Right cardiac atrium (tissue), 5 donors: ENCODE data around the gene RHBDF2. TPM values are rescaled to one million over a fixed set of nuclear protein-coding genes. Genes with fewer than 3 reads are reported as not detected.

Experiments used
- ATAC-seq, 2 donors: fragments of 200-7000 bp; cut with Tn5 transposase; one replicate each; pipeline versions ENCODE4 v1.8.0 to v1.9.1; 2020; ENCODE audit warnings: moderate library complexity in 2 of 2, mild to moderate bottlenecking in 1 of 2
- DNase-seq, 3 donors: peaks; one replicate each; pipeline ENCODE4 v3.0.0-alpha.2; 2020
- H3K27ac ChIP-seq: one replicate; pipeline ENCODE4 v1.5.1; 2013; ENCODE audit warnings: mild to moderate bottlenecking, low read length, control low read depth, moderate library complexity
- H3K27me3 ChIP-seq: one replicate; pipeline ENCODE4 v1.6.1; 2013; ENCODE audit not compliant: control insufficient read depth, insufficient read depth
- H3K4me1 ChIP-seq: one replicate; pipeline ENCODE4 v1.6.1; 2013; ENCODE audit warnings: low read length; ENCODE audit not compliant: control insufficient read depth, insufficient read depth
- H3K4me3 ChIP-seq: one replicate; pipeline ENCODE4 v1.5.1; 2013; ENCODE audit warnings: low read length, control low read depth
- H3K9me3 ChIP-seq: one replicate; pipeline ENCODE4 v1.6.1; 2013; ENCODE audit warnings: low read length; ENCODE audit not compliant: control insufficient read depth
- WGBS: extraction: QIAGEN DNeasy Blood & Tissue Kit; methylation state at CpG from one replicate; pipeline ENCODE4 v1.1.7; 2013; 5-methylcytosine and 5-hydroxymethylcytosine counted together
- intact Hi-C, 4 donors: fragments of 100-400 bp; cut with DNase I; formaldehyde crosslinking; loops; one replicate each; pipeline versions ENCODE4 v1.11.0 to v1.14.0; 2022 to 2023
- polyA plus RNA-seq: library from polyadenylated mRNA; stranded (reverse); fragments of 200-250 nt; gene quantifications from one replicate; pipeline ENCODE4 v1.2.3, GENCODE V29; 2013
- total RNA-seq, 4 donors: library from RNA; stranded (reverse); fragmentation: NEBNext Ultra II Directional; extraction: Animal tissue kit (Norgen Biotek cat#: 25700); gene quantifications; one replicate each; pipeline ENCODE4 v1.2.1, GENCODE V29; 2021
- donor health status: healthy with polysubstance abuse.
- donor health status: DM: no; HTN: yes; CAD: no.
- donor health status: DM: no; HTN: no; CAD: no.
- donor health status: DM: no; HTN: yes; CAD: no; lungs with severe emphysema.
- donor health status: DM: yes; HTN: yes; CAD: no.

RHBDF2 gene
- total and polyA plus RNA-seq, 5 donors = 10.2 to 16.4 (median 12.0) TPM

GRCh38 chr17:76477576-76477975, 23.6 kb downstream of the RHBDF2 start:
- H3K4me1 ChIP-seq = no peaks in the 10 kb centered on the region
- H3K9me3 ChIP-seq = no peaks in the 10 kb centered on the region
- no peak overlapping the region for H3K27ac ChIP-seq
- 92% methylated on average over 15 of the region's 15 CpGs for WGBS
- H3K27me3 ChIP-seq = no peaks in the 10 kb centered on the region
- ATAC-seq (no peak), DNase-seq (no peak)
- intact Hi-C loops = no loop called here
- no peak overlapping the region for H3K4me3 ChIP-seq

DNA sequence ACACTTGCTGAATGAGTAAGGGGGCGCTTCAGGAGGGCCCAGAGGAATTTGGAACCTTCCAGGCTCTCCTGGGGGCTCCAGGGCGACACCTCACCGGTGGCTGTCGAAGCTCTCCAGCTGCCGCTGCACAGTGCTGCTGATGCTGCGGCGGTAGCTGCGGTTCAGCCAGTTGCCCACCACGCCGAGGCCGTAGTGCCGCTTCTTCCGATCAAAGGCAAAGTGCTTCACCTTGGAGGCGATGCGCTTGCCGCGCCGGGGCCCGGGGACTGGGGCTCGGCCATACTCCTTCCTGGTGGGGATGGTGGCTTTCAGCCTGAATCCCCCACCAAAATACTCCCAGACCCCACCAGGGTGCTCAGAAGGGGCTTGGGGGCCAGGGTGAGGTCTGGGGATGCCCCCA, 24.5 kb downstream of the RHBDF2 start:
- Histone ChIP-seq H3K27me3 (no peaks in the 10 kb centered on the region), H3K4me3 (no peak overlapping the region), H3K9me3 (no peaks in the 10 kb centered on the region), H3K4me1 (no peaks in the 10 kb centered on the region), H3K27ac (no peak overlapping the region)
- intact Hi-C loops = no loop called here
- ATAC-seq (no peak), DNase-seq (no peak)
- WGBS = 93% methylated on average over 20 of the region's 20 CpGs

- intact Hi-C loops = no loop called here
- 97% methylated on average over 6 of the region's 6 CpGs for WGBS
- H3K27ac ChIP-seq = no peak overlapping the region
- no peak for ATAC-seq
- H3K4me3 ChIP-seq = no peak overlapping the region
- no peak for DNase-seq
- no peaks in the 10 kb centered on the region for H3K27me3 ChIP-seq
- H3K9me3 ChIP-seq = no peaks in the 10 kb centered on the region
- no peaks in the 10 kb centered on the region for H3K4me1 ChIP-seq
Observed at GRCh38 chr17:76475302-76475701, 25.9 kb downstream of the RHBDF2 start.

DNA sequence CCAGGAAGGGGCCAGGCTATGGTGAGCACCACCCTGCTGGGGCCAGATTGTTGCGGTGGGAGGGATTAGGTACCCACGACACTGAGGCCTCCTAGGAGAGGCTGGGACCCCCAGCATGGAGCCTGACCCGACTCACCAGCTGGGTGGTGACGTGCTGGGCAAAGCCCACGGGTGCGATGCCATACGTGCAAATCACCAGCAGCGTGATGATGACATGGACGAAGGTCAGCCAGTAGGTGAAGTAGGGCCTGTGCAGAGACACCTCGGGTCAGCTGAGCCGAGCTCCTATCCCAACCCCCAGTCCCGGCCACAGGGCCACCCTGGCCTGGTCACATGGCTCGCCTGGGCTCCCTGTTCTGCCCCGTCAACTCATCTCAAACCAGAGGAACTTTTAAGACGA, 26.3 kb downstream of the RHBDF2 start:
- intact Hi-C loops = no loop called here
- no peaks in the 10 kb centered on the region for H3K4me1 ChIP-seq
- no peak overlapping the region for H3K4me3 ChIP-seq
- H3K9me3 ChIP-seq = no peaks in the 10 kb centered on the region
- peak in 1 of 3 donors; percentile 49 for DNase-seq
- WGBS = 96% methylated on average over 15 of the region's 15 CpGs
- H3K27me3 ChIP-seq = no peaks in the 10 kb centered on the region
- H3K27ac ChIP-seq = no peak overlapping the region
- ATAC-seq = no peak

- 95% methylated on average over 14 of the region's 14 CpGs for WGBS
- H3K27me3 ChIP-seq = no peaks in the 10 kb centered on the region
- no peaks in the 10 kb centered on the region for H3K4me1 ChIP-seq
- DNase-seq (no peak), ATAC-seq (no peak)
- no peak overlapping the region for H3K27ac ChIP-seq
- H3K4me3 ChIP-seq = no peak overlapping the region
- H3K9me3 ChIP-seq = no peaks in the 10 kb centered on the region
- intact Hi-C loops = no loop called here
Observed at GRCh38 chr17:76474238-76474637, 27.0 kb downstream of the RHBDF2 start.

DNA sequence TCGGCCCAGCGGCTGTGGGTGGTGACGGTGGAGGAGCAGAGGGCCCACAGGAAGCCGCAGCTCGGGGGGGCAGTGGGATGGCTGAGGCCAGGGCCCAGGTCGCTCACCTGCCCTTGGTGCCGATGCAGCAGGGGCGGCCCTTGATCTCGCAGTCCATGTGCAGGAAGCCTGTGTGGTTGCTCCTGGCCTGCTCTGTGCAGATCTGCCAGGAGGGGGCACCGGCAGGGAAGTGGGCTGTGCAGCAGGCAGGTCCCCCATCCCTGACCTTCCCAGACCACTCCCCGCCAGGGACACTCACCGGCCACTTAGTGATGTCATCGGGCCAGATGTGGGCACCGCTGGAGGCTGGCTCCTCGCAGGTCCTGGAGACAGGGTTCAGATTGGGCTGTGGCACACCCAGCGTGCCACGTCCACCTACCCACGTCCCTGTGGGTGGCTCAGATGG, 27.7 kb downstream of the RHBDF2 start:
- Histone ChIP-seq H3K27ac (no peak overlapping the region), H3K9me3 (no peaks in the 10 kb centered on the region), H3K27me3 (no peaks in the 10 kb centered on the region), H3K4me3 (no peak overlapping the region), H3K4me1 (no peaks in the 10 kb centered on the region)
- WGBS = 87% methylated on average over 18 of the region's 18 CpGs
- DNase-seq (peak in 2 of 3 donors; percentile 37 to 58), ATAC-seq (peak in 1 of 2 donors; percentile 5)
- intact Hi-C loops = no loop called here

DNA sequence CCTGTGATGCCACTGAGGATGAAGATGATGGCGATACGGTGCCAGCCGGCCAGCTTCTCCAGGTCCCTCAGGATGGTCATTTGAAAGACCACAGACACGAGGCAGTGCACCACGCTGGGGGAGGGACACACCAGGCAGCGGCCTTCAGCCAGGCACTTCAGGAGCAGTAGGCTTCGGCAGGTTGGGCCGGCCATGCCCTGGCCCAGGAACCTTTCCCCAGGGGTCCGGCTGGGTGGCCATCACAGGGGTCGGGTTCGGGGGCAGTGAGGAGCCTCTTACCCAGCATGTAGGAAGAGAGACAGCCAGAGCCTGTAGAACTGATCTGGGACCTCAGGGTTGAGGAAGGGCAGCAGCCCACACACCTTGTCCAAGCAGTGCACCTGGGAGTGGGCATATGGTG, 28.5 kb downstream of the RHBDF2 start:
- H3K4me1 ChIP-seq = no peaks in the 10 kb centered on the region
- no peaks in the 10 kb centered on the region for H3K27me3 ChIP-seq
- DNase-seq (peak in 2 of 3 donors; percentile 12 to 53), ATAC-seq (no peak)
- no peak overlapping the region for H3K4me3 ChIP-seq
- 95% methylated on average over 11 of the region's 11 CpGs for WGBS
- no peak overlapping the region for H3K27ac ChIP-seq
- intact Hi-C loops = no loop called here
- H3K9me3 ChIP-seq = no peaks in the 10 kb centered on the region

DNA sequence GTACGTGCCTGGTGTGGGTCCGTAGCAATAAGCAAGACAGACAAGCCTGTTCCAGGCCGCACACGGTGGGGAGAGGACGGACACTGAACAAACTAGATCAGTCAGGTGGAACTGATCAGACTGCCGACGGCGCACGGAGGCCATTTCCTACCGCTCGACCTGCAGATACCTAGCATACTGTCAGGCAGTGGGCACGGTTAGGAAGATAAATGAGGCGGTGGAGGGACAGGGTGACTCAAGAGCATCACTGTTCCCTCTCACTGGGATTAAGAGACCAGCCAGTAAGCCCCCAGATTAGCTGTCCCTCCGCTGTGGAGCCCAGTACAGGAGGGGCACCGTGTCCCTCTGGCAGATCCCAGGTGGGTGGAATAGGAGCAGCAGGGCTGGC, 29.0 kb downstream of the RHBDF2 start:
- Histone ChIP-seq H3K4me3 (no peak overlapping the region), H3K27me3 (no peaks in the 10 kb centered on the region), H3K27ac (no peak overlapping the region), H3K9me3 (no peaks in the 10 kb centered on the region), H3K4me1 (no peaks in the 10 kb centered on the region)
- ATAC-seq (no peak), DNase-seq (no peak)
- intact Hi-C loops = no loop called here
- 92% methylated on average over 15 of the region's 15 CpGs for WGBS

- H3K4me1 ChIP-seq = no peaks in the 10 kb centered on the region
- H3K4me3 ChIP-seq = no peak overlapping the region
- no peaks in the 10 kb centered on the region for H3K9me3 ChIP-seq
- intact Hi-C loops = no loop called here
- DNase-seq = no peak
- no peak overlapping the region for H3K27ac ChIP-seq
- WGBS = 91% methylated on average over 35 of the region's 35 CpGs
- no peak for ATAC-seq
- H3K27me3 ChIP-seq = no peaks in the 10 kb centered on the region
Observed at GRCh38 chr17:76471498-76472257, 29.5 kb downstream of the RHBDF2 start.

DNA sequence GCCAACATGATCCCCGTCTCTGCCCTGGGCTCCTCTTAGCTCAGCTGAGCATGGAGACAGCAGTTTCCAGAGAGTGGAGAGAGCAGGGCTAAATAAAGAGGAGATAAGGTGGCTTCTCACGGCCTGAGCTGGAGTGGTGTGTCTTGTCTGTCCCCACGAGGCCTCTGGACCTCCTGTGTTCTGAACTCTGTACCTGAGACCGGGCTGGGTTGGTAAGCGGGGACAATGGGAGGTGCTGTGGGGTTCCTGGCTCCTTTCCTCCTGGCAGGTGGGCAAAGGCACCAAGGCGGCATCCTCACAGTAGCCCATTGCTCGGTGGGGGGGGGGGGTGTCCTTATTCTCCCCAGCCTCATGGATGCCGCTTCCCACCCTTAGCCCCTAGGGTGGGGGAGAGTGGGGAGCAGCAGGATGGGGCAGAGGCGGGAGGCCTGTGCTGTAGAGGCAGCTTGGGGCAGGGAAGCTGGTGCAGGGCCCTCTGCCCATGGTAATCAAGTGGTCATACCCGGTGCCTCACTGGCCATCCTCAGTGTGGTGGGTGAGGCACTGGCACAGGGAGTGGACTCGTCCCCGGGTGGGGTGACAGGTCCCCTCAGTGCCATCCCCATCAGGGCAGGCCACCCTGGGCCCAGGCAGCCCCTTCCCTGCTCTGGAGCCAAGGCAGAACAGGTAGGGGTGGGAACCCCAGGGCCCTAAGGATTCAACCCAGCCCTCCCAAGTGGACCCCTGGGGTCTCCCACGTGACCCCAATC, 31.1 kb downstream of the RHBDF2 start:
- Histone ChIP-seq H3K27me3 (no peaks in the 10 kb centered on the region), H3K27ac (no peak overlapping the region), H3K4me1 (peaks cover 2% of the 10 kb centered on the region), H3K9me3 (no peaks in the 10 kb centered on the region), H3K4me3 (no peak overlapping the region)
- WGBS = 83% methylated on average over 13 of the region's 13 CpGs
- DNase-seq = peak in 1 of 3 donors; percentile 39
- no peak for ATAC-seq
- intact Hi-C loops = loop anchor here in 1 of 4 donors (5.0 kb wide), 1 partner anchor 37 kb away; no protein-coding TSS in a partner anchor
